Measurements from ENCODE around the gene CDK6. TPM values are rescaled to one million over a fixed set of nuclear protein-coding genes. Genes with fewer than 3 reads are reported as not detected.

Gene CDK6
- total and polyA plus RNA-seq, 2 of the 8 experiments (the other 6 are each of a cell fraction or from before 2014, with no cell fraction given) = 5.9 to 18.9 TPM

GRCh38 chr7:92665926-92666325, 170.4 kb downstream of the CDK6 start:
- Histone ChIP-seq H3K4ac (replicated peaks; ENCODE audit: insufficient read length, low read depth, low read length) (no peak overlapping the region), H2AFZ (ENCODE audit: low read length) (no peak overlapping the region), H3K56ac (replicated peaks; ENCODE audit: insufficient read length, low read depth, low read length) (no peak overlapping the region), H2BK120ac (replicated peaks; ENCODE audit: low read depth, low read length) (no peak overlapping the region), H2BK15ac (ENCODE audit: low read length) (no peak overlapping the region), H2BK20ac (ENCODE audit: low read length) (no peak overlapping the region), H2BK5ac (ENCODE audit: low read depth, low read length) (no peak overlapping the region), H4K8ac (ENCODE audit: extremely low read depth, insufficient read depth, low read length) (no peak overlapping the region; the same call in 1 of the 2 replicates), H3K36me3 (ENCODE audit: control insufficient read depth in 2 of 4, insufficient read depth in 4 of 4, low read length in 3 of 4) (no peaks in the 10 kb centered on the region), H4K91ac (replicated peaks; ENCODE audit: insufficient read length, low read length) (no peak overlapping the region), H2BK12ac (ENCODE audit: low read depth, low read length) (no peak overlapping the region), H3K4me2 (ENCODE audit: insufficient read depth in 1 of 2, low read depth in 2 of 2, low read length in 2 of 2) (no peak overlapping the region), H4K5ac (ENCODE audit: insufficient read length, low read depth, low read length) (no peak overlapping the region), H3K9me3 (ENCODE audit: insufficient read depth in 2 of 2, low read depth in 1 of 2, low read length in 1 of 2) (no peaks in the 10 kb centered on the region), H3K27ac (ENCODE audit: low read depth, low read length) (no peak overlapping the region), H3K4me1 (replicated peaks in 1 of 4; ENCODE audit: control insufficient read depth in 3 of 4, insufficient read depth in 4 of 4, low read length in 3 of 4) (no peaks in the 10 kb centered on the region), H4K20me1 (replicated peaks in 1 of 2; ENCODE audit: control insufficient read depth in 1 of 2, insufficient read depth in 2 of 2, low read length in 2 of 2) (no peaks in the 10 kb centered on the region), H3K79me2 (ENCODE audit: control insufficient read depth in 1 of 2, insufficient read depth in 2 of 2, low read length in 2 of 2) (no peaks in the 10 kb centered on the region), H3K79me1 (ENCODE audit: low read depth, low read length) (no peaks in the 10 kb centered on the region), H3K18ac (ENCODE audit: extremely low read depth, low read length) (no peak overlapping the region), H3K23ac (ENCODE audit: insufficient read length) (no peak overlapping the region), H2AK5ac (ENCODE audit: low read depth, low read length) (no peak overlapping the region), H3K14ac (ENCODE audit: insufficient read length) (no peak overlapping the region), H3K4me3 (ENCODE audit: extremely low read depth in 1 of 4, insufficient read depth in 2 of 4, low read depth in 3 of 4, low read length in 4 of 4) (no peak overlapping the region), H3K27me3 (replicated peaks in 1 of 4; ENCODE audit: control insufficient read depth in 3 of 4, extremely low read depth in 1 of 4, insufficient read depth in 3 of 4, low read length in 3 of 4) (no peaks in the 10 kb centered on the region), H3K9ac (replicated peaks in 1 of 4; ENCODE audit: extremely low read depth in 1 of 4, low read depth in 3 of 4, low read length in 3 of 4) (no peak overlapping the region), H3K23me2 (ENCODE audit: low read depth, low read length) (no peaks in the 10 kb centered on the region; the same call in 1 of the 2 replicates)
- DNase-seq (ENCODE audit: low read depth in 1 of 2, low spot score in 2 of 2) (no peak), FAIRE-seq (no peak)
- CTCF ChIA-PET (ENCODE audit: partially characterized antibody) = interaction anchor here (1.0 to 1.5 kb wide), 3 partner anchors 14 to 167 kb away, joined by 3 to 4 read pairs (median 3); no protein-coding TSS in a partner anchor
- WGBS, 2 experiments (ENCODE audit: extremely low coverage in 1 of 2, insufficient coverage in 1 of 2, insufficient read length in 1 of 2, insufficient replicate concordance in 2 of 2, low coverage in 1 of 2, low lambda C conversion rate in 2 of 2, missing lambda C conversion rate in 1 of 2) = 79% methylated on average over 2 of the region's 2 CpGs; no CpG with 5 or more reads in 1 of the 2 experiments
- POLR2A ChIA-PET (ENCODE audit: partially characterized antibody) = no interaction called here
- TF ChIP-seq FOSL1 (IDR thresholded peaks at IDR 0.05; ENCODE audit: insufficient read depth, low read depth, low read length) = no peak
- TF ChIP-seq EP300 (IDR thresholded peaks at IDR 0.05; ENCODE audit: borderline replicate concordance in 1 of 2, low read depth in 2 of 2, low read length in 2 of 2) = no peak
- TF ChIP-seq USF2 (IDR thresholded peaks at IDR 0.05; ENCODE audit: low read length) = no peak
- TF ChIP-seq RFX5 (IDR thresholded peaks at IDR 0.05; ENCODE audit: borderline replicate concordance, low read depth, low read length) = no peak
- TF ChIP-seq CHD2 (IDR thresholded peaks at IDR 0.05; ENCODE audit: low read length) = no peak
- no peak for TF ChIP-seq KDM5A (IDR thresholded peaks at IDR 0.05; ENCODE audit: low read length)
- no peak for TF ChIP-seq YY1 (IDR thresholded peaks at IDR 0.05; ENCODE audit: low read depth, low read length)
- no peak for TF ChIP-seq ASH2L (IDR thresholded peaks at IDR 0.05; ENCODE audit: low read length)
- no peak for TF ChIP-seq CBX8 (IDR thresholded peaks at IDR 0.05; ENCODE audit: borderline replicate concordance, low read depth, low read length)
- no peak for TF ChIP-seq RNF2 (IDR thresholded peaks at IDR 0.05; ENCODE audit: borderline replicate concordance, low read depth, low read length, missing control alignments, poor library complexity, severe bottlenecking)
- no peak for TF ChIP-seq TBP (IDR thresholded peaks at IDR 0.05; ENCODE audit: low read depth, low read length)
- TF ChIP-seq RXRA (IDR thresholded peaks at IDR 0.05; ENCODE audit: insufficient read depth, low read depth, low read length) = no peak

Data from H1 (cell line).